ENCODE measurements around the gene ATG4D.

ATG4D gene

DNA sequence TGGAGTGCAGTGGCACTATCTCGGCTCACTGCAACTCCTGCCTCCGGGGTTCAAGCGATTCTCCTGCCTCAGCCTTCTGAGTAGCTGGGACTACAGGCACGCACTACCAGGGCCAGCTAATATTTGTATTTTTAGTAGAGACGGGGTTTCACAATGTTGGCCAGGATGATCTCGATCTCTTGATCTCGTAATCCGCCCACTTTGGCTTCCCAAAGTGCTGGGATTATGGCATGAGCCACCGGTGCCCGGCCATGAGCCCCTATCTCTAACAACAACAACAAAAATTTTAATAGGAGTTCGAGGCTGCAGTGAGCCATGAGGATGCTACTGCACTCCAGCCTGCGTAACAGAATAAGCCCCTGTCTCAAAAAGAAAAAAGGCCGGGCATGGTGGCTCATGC lies 38.4 kb downstream of the ATG4D start:
- FAIRE-seq = no peak

DNA sequence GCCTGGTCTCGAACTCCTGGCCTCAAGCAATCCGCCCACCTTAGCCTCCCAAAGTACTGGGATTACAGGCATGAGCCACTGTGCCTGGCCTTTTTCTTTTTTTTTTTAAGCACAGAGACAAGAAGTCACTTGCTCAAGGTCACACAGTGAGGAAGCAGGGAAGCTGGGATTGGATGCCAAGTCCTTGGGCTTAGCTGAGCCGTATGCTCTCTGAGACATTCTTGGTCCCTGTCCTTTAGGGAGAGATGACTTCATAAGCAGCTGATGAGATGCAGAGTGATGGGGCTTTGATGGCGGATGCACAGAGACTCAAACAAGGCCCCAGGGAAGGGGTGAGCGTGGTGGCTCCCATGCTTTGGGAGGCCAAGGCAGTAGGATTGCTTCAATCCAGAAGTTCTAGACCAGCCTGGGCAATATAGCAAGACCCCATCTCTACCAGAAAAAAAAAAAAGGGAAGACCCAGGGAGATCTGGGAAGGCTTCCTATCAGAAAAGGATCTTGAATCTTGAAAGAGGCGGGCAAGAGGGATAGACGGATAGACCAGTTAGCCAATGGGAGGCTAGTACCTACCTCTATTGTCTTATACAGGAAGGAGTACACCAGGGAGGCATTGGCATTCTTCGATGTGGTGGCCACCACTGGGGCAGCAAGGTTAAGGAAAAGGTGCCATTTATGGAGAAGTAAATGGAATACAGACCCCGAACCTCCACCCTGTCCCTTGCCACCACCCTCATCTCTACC lies 39.5 kb downstream of the ATG4D start:
- FAIRE-seq = no peak

DNA sequence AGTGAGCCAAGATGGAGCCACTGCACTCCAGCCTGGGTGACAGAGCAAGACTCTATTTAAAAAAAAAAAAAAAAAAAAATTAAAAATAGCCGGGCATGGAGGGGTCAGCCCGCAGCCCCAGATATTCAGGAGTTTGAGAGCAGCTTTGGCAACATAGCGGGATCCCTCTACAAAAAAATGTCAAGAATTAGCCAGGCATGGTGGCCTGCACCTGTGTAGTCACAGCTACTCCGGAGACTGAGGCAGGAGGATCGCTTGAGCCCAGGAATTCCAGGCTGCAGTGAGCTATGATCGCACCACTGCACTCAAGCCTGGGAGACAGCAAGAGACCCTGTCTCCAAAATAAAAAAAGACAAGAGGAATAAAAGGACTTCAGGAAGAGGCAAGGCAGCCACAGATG lies 42.7 kb downstream of the ATG4D start:
- FAIRE-seq = no peak

DNA sequence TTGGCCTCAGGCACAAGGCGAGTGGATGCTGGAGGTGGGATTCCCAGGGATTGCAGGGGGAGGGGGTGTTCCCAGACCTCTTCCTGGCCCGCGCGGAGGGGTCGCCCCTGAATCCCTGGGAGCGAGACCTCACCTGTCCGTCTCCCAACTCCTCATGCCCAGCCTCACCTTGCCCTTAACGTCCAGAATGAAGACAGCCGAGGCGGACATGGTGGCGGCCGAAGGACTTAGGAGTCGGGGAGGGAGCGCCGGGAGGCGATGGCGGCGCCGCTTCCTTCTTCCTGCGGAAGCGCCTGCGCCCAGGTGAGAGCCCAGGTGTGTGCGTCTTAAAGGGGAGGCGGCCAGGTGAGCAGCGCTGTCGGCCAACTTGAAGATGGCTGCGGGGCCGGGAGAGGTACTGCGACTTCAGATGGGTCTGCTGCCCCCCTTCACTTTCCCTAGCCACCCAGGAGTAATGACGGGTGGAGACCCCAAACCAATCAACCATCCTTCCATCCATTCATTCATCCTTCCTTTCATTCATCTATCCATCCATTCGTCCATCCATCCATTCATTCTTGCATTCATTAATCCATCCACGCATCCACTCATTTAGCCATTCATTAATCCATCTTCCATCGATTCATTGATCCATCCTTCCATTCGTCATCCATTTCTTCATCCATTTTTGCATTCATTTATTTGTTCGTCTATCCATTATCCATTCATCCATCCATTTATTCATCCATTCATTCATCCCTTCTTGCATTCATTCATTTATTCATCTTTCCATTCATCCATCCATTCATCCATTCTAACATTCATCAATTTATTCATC lies 43.5 kb downstream of the ATG4D start, which contains the start of gene AP1M2:
Gene AP1M2, minus strand, starts transcription at position 291 of the 817 bp plus-strand sequence. Its CDS starts 81 bp downstream, at position 210.
- no peak for FAIRE-seq

DNA sequence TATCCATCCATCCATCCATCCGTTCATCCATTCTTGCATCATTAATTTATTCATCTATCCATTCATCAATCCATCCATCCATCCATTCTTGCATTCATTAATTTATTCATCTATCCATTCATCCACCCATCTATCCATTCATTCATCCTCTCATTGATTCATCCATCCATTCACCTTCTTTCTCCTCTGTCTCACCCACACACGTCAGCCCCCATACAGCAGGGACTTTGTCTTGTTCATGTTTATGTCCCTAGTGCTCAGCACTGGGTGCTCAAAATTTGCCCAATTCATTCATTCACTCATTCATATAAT lies 44.1 kb downstream of the ATG4D start:
- no peak for FAIRE-seq

DNA sequence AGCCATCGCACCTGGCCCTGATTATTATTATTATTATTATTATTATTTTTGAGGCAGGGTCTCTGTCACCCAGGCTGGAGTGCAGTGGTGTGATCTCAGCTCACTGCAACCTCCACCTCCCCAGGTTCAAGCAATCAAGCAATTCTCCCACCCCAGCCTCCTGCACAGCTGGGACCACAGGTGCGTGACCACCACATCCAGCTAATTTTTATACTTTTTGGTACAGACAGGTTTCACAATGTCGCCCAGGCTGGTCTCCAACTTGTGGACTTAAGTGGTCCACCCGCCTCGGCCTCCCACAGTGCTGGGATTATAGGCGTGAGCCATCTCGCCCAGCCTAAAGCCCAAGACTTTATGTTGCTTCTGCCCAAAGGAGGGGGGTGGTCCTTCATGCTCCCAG lies 49.4 kb downstream of the ATG4D start:
- no peak for FAIRE-seq

DNA sequence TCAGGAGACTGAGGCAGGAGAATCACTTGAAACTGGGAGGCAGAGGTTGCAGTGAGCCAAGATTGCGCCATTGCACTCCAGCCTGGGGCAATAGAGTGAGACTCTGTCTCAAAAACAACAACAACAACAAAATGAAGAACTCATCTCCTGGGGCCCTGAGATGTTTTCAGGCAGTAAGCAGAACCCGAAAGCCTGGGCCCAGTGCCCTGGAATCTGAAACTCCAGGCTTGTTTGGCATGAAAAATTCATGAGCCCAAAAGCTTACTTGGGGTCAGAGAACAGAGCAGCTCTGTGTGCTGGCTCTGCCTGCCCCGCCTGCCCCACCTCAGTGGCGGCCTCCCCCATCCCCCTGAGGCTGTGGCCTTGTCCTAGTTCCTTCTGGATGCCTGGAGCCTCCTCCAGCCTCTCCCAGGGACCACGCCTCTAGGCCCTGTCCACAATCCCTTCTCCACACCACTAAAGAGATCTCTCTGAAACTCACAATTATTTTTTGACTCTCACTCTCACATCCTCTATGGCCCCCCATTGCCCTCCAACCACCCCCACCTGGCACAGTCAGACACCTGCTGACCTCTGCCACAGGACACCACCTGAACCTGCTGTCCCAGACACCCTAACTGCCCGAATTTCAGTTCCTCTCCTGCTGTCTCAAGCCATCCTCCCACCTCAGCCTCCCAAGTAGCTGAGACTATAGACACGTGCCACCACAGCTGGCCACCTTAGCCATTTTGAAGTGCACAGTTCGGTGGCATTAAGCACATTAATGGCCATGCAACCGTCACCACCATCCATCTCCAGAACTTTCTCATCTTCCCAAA lies 50.3 kb downstream of the ATG4D start:
- FAIRE-seq = no peak

DNA sequence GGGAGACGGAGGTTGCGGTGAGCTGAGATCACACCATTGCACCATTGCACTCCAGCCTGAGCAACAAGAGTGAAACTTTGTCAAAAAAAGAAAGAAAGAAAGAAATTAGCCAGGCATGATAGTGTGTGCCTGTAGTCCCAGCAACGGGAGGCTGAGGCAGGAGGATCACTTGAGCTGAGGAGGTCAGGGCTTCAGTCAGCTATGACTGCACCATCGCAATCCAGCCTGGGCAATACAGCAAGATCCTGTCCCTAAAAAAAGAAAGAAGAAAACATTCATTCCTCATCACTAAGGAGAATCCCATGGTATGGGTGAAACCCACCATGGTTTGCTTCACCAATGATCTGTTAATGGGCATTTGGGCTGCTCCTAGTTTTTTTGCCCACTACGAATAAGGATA lies 56.4 kb downstream of the ATG4D start:
- FAIRE-seq = no peak

DNA sequence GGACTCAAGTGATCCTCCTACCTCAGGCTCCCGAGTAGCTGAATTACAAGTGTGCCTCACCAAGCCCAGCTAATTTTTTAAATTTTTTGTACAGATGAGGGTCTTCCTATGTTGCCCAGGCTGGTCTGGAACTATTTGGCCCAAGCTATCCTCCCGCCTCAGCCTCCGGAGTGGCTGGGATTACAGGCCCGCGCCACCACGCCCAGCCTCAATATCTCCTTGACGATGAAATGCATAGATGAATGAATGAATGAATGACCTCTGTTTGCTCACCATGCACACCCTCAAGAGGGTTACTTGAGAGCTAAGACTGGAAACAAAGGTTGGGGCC lies 58.3 kb downstream of the ATG4D start:
- FAIRE-seq = no peak

DNA sequence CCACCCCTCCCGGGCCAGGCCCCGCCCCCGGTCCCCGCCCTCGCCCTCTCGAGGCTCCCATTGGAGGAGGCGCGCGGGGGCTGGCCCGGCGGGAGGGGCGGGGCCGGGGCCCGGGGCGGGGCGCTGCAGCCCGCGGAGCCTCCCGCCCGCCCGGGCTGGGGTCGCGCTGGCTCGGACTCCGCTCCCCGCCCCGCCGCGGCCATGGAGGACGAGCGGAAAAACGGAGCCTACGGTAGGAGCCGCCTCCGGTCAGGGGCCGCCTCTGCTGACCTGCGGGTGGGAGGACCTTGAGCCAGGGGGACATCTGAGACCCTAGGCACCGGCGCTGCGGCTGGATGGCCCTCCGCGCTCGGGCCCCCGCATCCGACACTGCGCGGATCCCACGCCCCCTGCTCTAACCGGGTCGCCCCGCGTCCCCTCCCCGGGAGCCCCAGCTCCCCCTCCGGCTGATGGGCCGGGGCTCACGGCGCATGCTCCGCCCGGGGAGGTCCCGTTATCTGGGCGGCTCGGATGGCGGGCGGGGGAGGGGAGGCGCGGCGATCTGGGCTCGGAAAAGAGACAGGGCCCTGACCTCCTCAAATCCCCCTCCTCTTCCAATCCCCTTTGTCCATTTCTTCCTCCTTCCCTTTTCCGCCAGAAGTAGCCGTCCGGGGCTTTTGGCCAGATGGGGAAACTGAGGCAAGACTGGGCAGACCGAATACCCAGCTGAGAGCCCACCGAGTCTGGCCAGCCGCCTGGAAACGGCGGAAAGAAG lies 58.8 kb downstream of the ATG4D start:
- FAIRE-seq = no peak
